Mesothelial cell of epicardium (in vitro differentiated cells): ENCODE results near the gene DNAH8. TPM values are rescaled to one million over a fixed set of nuclear protein-coding genes. Genes with fewer than 3 reads are reported as not detected.

Experiments used
- DNase-seq, 2 experiments: peaks; one replicate each; pipeline ENCODE4 v3.0.0; 2021; ENCODE audit warnings: low spot score in 2 of 2; ENCODE audit not compliant: unreplicated experiment in 2 of 2
- H3K27ac Mint-ChIP-seq: 2 replicates; pipeline ENCODE4 v1.8.0; 2021; ENCODE audit warnings: mixed read lengths
- H3K27me3 Mint-ChIP-seq: 2 replicates; pipeline ENCODE4 v1.8.0; 2021; ENCODE audit warnings: low read depth, mixed read lengths
- H3K36me3 Mint-ChIP-seq: 2 replicates; pipeline ENCODE4 v1.8.0; 2021; ENCODE audit warnings: mixed read lengths
- H3K4me1 Mint-ChIP-seq: 2 replicates; pipeline ENCODE4 v1.8.0; 2021; ENCODE audit warnings: mixed read lengths
- H3K4me3 Mint-ChIP-seq: 2 replicates; pipeline ENCODE4 v1.8.0; 2021; ENCODE audit warnings: mild to moderate bottlenecking, moderate library complexity, mixed read lengths
- H3K9me3 Mint-ChIP-seq: 2 replicates; pipeline ENCODE4 v1.8.0; 2021; ENCODE audit warnings: mixed read lengths
- CTCF ChIP-seq: fragments of 200-600 bp; sonication (generic); IDR thresholded peaks from one replicate; pipeline ENCODE4 v1.5.0; 2021; ENCODE audit warnings: antibody characterized with exemption; ENCODE audit not compliant: unreplicated experiment
- total RNA-seq: library from RNA; stranded (reverse); gene quantifications from 3 replicates; pipeline ENCODE4 v1.2.1, GENCODE V29; 2021

The DNAH8 gene
- total RNA-seq, 1 donor from 2014 or later: 0.25 TPM

GRCh38 chr6:39053854-39054576 is 338.9 kb downstream of the DNAH8 start:
- Mint-ChIP-seq H3K4me1 (peaks cover 2% of the 10 kb centered on the region), H3K9me3 (no peaks in the 10 kb centered on the region), H3K36me3 (no peaks in the 10 kb centered on the region), H3K27me3 (peaks cover 73% of the 10 kb centered on the region), H3K27ac (no peak overlapping the region), H3K4me3 (no peak overlapping the region)
- no peak for DNase-seq
- TF ChIP-seq CTCF: no peak

DNA sequence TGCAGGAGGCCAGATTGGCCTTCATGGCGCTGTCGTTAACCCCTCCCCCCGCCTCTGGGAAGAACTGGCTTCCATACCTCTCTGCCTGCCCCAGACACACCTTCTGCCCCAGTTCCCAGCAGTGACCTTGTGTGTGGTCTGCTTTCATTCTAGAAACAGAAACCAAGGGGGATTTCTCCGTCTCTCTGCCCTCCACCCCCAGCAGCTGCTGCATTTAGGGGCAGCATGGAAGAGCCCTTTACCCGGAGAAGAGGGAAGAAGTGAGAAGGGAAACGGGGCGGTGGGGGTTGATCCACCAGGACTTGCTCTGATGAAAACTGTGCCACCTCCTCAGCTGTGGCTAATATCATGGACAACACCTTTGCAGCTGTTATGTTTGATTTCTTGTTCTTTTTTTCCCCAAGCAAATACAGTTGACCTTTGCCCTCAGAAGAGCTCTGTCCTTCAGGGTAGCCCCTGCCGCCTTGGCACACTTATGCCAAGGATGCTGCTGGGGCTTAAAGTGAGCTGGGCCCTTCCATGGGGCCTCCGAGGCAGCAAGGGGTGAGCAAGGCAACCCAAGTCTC is 339.5 kb downstream of the DNAH8 start:
- H3K4me3 Mint-ChIP-seq: no peak overlapping the region
- no peaks in the 10 kb centered on the region for H3K36me3 Mint-ChIP-seq
- no peak for DNase-seq
- H3K4me1 Mint-ChIP-seq: no peaks in the 10 kb centered on the region
- no peak overlapping the region for H3K27ac Mint-ChIP-seq
- H3K9me3 Mint-ChIP-seq: no peaks in the 10 kb centered on the region
- H3K27me3 Mint-ChIP-seq: peaks cover 71% of the 10 kb centered on the region
- TF ChIP-seq CTCF: no peak

DNA sequence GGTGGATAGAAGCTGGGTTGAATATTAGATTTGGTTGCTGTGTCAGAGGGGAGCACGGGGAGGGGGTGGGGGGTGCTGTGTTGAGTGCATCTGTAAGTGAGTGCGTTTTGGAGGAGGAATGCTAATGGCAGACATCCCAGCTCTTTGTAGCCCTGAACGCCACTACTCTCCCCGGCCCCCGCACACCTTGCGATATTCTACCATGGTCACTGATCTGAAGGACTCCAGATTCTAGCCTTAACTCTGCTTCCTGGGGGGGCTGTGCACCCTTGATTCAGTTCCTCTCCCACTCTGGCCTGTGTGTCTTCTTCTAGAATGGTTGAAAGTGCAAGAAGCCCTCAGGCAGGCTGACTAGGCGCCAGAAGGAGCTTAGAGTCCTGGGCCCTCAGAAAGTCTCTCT is 340.6 kb downstream of the DNAH8 start:
- Mint-ChIP-seq H3K27me3 (peaks cover 71% of the 10 kb centered on the region), H3K9me3 (no peaks in the 10 kb centered on the region), H3K4me1 (no peaks in the 10 kb centered on the region), H3K27ac (no peak overlapping the region), H3K4me3 (no peak overlapping the region), H3K36me3 (no peaks in the 10 kb centered on the region)
- no peak for DNase-seq
- no peak for TF ChIP-seq CTCF

DNA sequence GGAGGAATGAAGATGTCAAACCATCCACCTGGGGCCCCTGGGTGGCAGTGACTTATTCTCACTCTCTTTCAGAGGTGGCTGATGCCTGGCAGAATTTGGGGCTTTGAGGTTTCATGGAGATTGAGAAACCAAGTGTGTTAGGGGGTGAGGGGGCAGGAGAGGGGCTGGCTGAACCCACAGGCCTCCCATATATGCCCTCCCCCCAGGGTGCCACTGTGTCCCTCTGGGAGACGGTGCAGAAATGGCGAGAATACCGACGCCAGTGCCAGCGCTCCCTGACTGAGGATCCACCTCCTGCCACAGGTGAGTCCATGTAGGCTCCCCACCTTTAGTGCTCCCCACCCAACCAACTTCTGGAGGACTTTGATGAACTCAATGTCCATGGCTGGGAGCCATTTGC is 341.1 kb downstream of the DNAH8 start:
- TF ChIP-seq CTCF: no peak
- H3K27me3 Mint-ChIP-seq: peaks cover 71% of the 10 kb centered on the region

DNA sequence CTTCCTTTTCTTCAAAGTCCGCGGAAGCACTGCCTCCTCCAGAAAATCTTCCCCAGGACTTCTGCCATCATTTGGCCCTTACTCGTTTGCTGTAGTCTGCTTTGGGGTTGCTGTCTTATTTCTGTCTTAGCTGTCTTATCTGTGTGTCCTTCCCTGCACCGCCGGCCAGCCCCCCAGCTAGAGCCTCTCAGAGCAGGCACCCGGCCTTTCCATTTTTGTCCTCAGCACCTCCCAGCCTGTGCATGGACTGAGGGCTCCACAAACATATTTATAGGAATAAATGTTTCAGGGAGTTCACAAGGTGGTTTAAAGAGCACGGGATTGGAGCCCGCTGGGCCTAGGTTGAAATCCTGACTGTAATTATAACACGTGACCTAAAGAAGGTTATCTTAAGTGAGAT is 341.6 kb downstream of the DNAH8 start:
- H3K27me3 Mint-ChIP-seq: peaks cover 69% of the 10 kb centered on the region
- no peak for DNase-seq
- TF ChIP-seq CTCF: no peak
- no peak overlapping the region for H3K27ac Mint-ChIP-seq
- no peaks in the 10 kb centered on the region for H3K36me3 Mint-ChIP-seq
- no peak overlapping the region for H3K4me3 Mint-ChIP-seq
- no peaks in the 10 kb centered on the region for H3K4me1 Mint-ChIP-seq
- H3K9me3 Mint-ChIP-seq: no peaks in the 10 kb centered on the region

More for the DNA sequence above, 341.1 kb downstream of the DNAH8 start:
- Mint-ChIP-seq H3K4me1 (no peaks in the 10 kb centered on the region), H3K4me3 (no peak overlapping the region), H3K9me3 (no peaks in the 10 kb centered on the region), H3K27ac (no peak overlapping the region), H3K36me3 (no peaks in the 10 kb centered on the region)
- DNase-seq: no peak
